GM10266 (cell line): ENCODE results near the gene TMEM271.
"Not testable (repeated sequence)": the region's sequence is repeated elsewhere in the genome, so short reads cannot be mapped to it uniquely, and the experiment has no call there.

Experiments
- DNase-seq: peaks from one replicate; pipeline ENCODE4 v3.0.0; 2012; ENCODE audit errors: extremely low spot score
- TF ChIP-seq, protein P1 (sequence below): IDR thresholded peaks from 2 replicates; pipeline ENCODE4 v1.5.1; 2012; ENCODE audit warnings: mild to moderate bottlenecking, low read depth; ENCODE audit not compliant: control insufficient read depth, insufficient read depth; ENCODE audit errors: missing control alignments

Gene TMEM271

DNA sequence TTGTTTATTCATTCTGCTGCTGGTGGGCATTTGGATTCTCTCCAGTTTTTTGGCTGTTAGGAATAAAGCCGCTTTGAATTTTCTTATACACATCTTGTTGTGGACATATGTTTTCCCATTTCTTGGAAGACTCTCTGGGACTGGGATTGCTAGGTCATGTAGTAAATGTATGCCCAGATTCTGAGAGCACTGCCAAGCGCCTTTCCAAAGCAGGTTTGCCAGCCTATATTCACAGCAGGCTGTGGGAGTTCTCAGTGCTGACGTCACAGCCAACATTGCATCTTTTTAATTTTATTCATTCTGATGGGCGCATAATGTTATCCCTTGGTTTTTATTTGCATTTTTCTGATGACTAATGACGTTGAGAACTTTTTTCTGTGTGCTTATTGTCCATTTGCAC lies 24.1 kb downstream of the TMEM271 start:
- TF ChIP-seq, protein P1, sequence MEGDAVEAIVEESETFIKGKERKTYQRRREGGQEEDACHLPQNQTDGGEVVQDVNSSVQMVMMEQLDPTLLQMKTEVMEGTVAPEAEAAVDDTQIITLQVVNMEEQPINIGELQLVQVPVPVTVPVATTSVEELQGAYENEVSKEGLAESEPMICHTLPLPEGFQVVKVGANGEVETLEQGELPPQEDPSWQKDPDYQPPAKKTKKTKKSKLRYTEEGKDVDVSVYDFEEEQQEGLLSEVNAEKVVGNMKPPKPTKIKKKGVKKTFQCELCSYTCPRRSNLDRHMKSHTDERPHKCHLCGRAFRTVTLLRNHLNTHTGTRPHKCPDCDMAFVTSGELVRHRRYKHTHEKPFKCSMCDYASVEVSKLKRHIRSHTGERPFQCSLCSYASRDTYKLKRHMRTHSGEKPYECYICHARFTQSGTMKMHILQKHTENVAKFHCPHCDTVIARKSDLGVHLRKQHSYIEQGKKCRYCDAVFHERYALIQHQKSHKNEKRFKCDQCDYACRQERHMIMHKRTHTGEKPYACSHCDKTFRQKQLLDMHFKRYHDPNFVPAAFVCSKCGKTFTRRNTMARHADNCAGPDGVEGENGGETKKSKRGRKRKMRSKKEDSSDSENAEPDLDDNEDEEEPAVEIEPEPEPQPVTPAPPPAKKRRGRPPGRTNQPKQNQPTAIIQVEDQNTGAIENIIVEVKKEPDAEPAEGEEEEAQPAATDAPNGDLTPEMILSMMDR = no peak

DNA sequence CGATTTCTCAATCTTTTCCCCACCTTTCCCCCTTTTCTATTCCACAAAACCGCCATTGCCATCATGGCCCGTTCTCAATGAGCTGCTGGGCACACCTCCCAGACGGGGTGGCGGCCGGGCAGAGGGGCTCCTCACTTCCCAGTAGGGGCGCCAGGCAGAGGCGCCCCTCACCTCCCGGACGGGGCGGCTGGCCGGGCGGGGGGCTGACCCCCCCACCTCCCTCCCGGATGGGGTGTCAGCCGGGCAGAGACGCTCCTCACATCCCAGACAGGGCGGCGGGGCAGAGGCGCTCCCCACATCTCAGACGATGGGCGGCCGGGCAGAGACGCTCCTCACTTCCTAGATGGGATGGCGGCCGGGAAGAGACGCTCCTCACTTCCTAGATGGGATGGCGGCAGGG lies 25.8 kb downstream of the TMEM271 start:
- not testable (repeated sequence) for DNase-seq

More for the DNA sequence above, 24.1 kb downstream of the TMEM271 start:
- no peak for DNase-seq

DNA sequence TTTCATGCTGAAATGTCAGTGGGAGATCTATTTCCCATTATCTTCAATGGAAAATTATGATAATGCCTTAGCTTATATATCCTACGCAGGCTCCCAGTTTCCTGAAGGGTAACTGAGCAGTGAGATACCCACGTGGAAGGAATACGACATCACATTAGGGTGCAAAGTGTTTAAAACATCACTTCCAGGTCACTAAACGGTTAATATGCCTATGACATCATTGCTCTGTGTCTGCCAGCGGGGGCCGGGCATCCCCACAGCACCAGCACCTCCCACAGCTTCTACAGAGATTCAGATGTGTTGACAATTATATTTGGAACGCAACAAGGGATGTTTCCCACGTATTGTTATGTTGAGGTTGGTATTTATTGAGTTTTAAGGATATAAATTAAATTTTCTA lies 27.1 kb downstream of the TMEM271 start:
- DNase-seq = no peak

DNA sequence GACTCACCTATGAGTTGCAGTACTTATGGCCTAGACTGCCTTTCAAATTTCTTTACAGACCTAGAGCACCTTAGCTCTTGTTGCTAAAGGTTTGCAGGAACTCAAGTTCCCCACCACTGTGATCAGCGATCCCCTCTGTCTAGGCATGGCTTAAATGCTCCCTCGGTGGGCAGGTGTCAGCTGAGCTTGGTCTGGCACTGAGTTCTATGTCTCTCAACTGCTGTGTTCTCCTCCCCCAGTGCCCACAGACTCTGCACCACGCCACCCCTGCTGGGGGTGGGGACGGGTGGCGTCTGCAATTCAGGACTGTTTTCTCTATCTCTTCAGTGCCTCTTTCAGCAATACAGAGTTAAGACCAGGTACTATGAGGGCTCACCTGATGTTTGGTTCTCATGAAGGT lies 30.5 kb downstream of the TMEM271 start:
- DNase-seq = no peak
- TF ChIP-seq, protein P1 = no peak

More for the DNA sequence above, 27.1 kb downstream of the TMEM271 start:
- TF ChIP-seq, protein P1 = no peak

DNA sequence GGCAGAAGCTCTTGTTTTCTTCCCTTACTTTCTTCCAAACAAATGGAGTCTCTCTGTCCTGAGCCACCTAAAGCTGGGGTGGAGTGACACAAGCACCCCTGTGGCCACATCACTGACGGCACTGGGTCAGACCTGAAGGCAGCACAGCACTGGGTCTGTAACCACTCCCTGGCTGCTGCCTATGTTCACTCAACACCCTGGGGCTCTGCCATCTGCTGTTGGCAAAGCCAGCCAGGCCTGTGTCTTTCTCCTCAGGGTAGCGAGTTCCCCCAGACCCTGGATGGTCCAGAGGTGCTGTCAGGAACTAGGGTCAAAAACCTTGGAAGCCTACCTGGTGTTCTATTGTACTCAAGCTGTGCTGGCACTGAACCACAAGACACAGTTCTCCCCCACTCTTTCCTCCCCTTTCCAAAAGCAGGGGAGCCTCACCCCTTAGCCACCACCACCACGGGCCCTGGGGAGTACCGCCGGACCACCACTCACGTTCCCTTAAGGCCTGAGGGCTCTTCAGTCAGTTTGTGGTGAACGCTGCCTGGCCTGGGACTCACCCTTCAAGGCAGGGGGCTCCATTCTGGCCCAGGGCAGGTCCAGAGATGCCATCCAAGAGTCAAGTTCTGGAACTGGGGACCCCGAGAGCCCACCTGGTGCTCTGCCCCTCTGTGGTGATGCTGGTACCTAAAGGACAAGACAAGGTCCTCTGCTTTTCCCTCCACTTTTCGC lies 31.5 kb downstream of the TMEM271 start:
- DNase-seq = no peak
- TF ChIP-seq, protein P1 = no peak

DNA sequence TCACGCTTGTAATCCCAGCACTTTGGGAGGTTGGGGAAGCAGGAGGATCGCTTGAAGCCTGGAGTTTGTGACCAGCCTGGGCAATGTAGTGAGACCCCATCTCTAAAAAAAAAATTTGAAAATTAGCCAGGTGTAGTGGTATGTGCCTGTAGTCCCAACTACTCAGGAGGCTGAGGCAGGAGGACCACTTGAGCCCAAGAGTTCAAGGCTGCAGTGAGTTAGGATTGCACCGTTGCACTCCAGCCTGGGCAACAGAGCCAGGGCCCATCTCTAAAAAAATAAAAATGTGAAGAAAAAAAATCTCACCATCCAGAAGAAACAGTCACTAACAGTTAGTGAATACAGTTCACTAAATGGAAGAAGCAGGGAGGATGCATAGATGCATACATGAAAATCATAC lies 34.8 kb downstream of the TMEM271 start:
- no peak for DNase-seq
- TF ChIP-seq, protein P1 = no peak

DNA sequence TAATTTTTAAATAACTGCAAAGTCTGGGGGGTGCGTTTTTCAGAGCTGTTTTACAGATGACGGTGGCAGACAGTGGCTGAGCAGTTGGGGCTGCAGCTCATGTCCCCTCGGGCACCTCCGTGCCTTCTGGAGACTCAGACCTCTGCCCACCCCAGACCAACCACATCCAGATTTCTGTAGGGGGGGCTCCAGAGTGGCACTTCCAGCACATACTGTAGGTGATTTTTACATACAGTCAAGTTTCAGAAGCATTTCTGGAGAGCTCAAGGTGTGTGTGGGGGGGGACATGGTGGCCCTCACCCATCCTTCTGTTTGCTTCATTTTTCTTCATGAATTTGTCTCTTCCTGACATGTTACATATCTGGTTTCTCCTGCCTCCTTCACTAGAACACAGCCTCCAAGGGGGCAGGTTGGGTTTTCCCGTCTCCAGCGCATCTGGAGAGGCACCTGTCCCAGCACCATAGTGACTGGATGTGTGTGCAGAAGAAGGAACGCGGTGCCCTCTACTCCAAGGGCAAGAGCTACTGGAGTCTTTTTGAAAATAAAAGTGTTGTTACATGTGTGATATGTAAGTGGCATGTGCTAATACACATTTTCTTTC lies 37.5 kb downstream of the TMEM271 start:
- TF ChIP-seq, protein P1 = no peak
- no peak for DNase-seq
